Calu3 (cell line): ENCODE data around the gene PPIF. TPM values are rescaled to one million over a fixed set of nuclear protein-coding genes. Genes with fewer than 3 reads are reported as not detected.

Experiments
- BruUV-seq: library from RNA; stranded (reverse); fragments of 400-500 nt; replicated peaks from 2 replicates; lab custom pipeline; 2021; lab: Mats Ljungman, UMichigan
- CTCF ChIA-PET: fragments of 300-600 bp; sonication (Branson Sonifier 250); formaldehyde crosslinking; loops from one replicate; lab custom pipeline; 2022; ENCODE audit warnings: antibody characterized with exemption; lab: Charles Lee
- DNase-seq: peaks from one replicate; pipeline ENCODE4 v3.0.0; 2022
- H3K27ac Mint-ChIP-seq: one replicate; pipeline ENCODE4 v1.8.0; 2022; ENCODE audit warnings: mixed read lengths; ENCODE audit not compliant: unreplicated experiment
- H3K27me3 Mint-ChIP-seq: one replicate; pipeline ENCODE4 v1.8.0; 2022; ENCODE audit warnings: mixed read lengths; ENCODE audit not compliant: unreplicated experiment
- H3K36me3 Mint-ChIP-seq: one replicate; pipeline ENCODE4 v1.8.0; 2022; ENCODE audit warnings: mild to moderate bottlenecking, moderate library complexity, mixed read lengths; ENCODE audit not compliant: insufficient read depth, unreplicated experiment
- H3K4me1 Mint-ChIP-seq: one replicate; pipeline ENCODE4 v1.8.0; 2022; ENCODE audit warnings: mild to moderate bottlenecking, low read depth, mixed read lengths; ENCODE audit not compliant: unreplicated experiment
- H3K4me3 Mint-ChIP-seq: one replicate; pipeline ENCODE4 v1.8.0; 2022; ENCODE audit warnings: mild to moderate bottlenecking, low read depth, moderate library complexity, mixed read lengths; ENCODE audit not compliant: unreplicated experiment
- H3K9me3 Mint-ChIP-seq: one replicate; pipeline ENCODE4 v1.8.0; 2022; ENCODE audit warnings: low read depth, mixed read lengths; ENCODE audit not compliant: unreplicated experiment
- intact Hi-C: fragments of 100-400 bp; cut with micrococcal nuclease; formaldehyde crosslinking; loops from one replicate; pipeline ENCODE4 v1.10.0; 2022; ENCODE audit not compliant: unreplicated experiment
- total RNA-seq: library from RNA; stranded (reverse); gene quantifications from 2 replicates; pipeline ENCODE4 v1.2.3, GENCODE V29; 2022
- TF ChIP-seq, protein P1 (sequence below): fragments of 200-600 bp; IDR thresholded peaks from one replicate; pipeline ENCODE4 v1.8.0; 2022; ENCODE audit warnings: antibody characterized with exemption; ENCODE audit not compliant: unreplicated experiment

The PPIF gene
- total RNA-seq, 1 experiment from 2014 or later: 77.2 TPM

DNA sequence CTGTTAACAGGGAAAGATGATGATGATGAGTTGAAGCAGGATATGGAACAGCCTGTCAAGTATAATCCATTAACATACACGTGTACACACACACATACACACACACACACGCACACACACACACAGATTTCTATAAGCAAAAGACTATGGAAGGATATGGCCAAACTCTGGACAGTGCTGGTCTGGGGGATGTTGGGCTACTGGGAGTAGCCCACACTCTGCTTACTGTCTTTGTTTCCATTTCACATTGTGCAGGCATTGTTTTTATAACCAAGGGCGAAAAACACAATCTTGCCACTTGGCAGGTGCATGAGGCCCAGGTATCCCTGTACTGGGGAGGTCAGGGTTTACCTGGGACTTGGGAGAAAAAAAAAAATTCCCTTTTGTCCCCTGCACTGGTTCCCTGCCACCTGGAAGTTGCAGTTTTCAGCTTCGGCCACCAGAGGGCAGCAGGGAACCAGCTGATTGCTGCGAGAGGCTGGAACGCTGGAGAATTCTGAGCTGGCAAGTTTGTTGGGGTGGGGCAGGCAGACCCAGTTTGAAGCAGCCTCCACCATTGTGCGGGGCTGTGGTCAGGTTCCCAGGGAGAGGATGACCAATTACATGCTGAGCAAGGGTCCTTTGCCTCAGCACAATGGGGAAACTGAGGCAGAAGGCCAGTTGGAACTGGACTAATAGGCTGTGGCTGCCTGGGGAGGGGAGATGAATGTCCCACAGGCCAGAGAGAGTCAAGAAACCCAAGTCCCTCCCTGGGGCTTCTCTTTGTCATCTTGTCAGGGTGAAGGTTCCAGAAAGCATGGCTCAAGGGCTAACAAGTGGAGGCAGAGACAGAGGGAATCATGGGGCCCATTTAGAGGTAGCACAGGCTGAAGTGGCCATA lies 27.3 kb downstream of the PPIF start:
- H3K36me3 Mint-ChIP-seq: no peaks in the 10 kb centered on the region
- TF ChIP-seq, protein P1, sequence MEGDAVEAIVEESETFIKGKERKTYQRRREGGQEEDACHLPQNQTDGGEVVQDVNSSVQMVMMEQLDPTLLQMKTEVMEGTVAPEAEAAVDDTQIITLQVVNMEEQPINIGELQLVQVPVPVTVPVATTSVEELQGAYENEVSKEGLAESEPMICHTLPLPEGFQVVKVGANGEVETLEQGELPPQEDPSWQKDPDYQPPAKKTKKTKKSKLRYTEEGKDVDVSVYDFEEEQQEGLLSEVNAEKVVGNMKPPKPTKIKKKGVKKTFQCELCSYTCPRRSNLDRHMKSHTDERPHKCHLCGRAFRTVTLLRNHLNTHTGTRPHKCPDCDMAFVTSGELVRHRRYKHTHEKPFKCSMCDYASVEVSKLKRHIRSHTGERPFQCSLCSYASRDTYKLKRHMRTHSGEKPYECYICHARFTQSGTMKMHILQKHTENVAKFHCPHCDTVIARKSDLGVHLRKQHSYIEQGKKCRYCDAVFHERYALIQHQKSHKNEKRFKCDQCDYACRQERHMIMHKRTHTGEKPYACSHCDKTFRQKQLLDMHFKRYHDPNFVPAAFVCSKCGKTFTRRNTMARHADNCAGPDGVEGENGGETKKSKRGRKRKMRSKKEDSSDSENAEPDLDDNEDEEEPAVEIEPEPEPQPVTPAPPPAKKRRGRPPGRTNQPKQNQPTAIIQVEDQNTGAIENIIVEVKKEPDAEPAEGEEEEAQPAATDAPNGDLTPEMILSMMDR: peak; percentile 99
- no peaks in the 10 kb centered on the region for H3K9me3 Mint-ChIP-seq
- BruUV-seq: no TSS peak
- intact Hi-C loops: loop anchor here (1.0 to 2.0 kb wide), 3 partner anchors 93 to 128 kb away; no protein-coding TSS in a partner anchor
- CTCF ChIA-PET: interaction anchor here (0.6 to 2.6 kb wide), 24 partner anchors 8 to 1327 kb away, joined by 3 to 38 read pairs (median 3); partner anchors contain the start of gene ZCCHC24
- peak; percentile 91 for DNase-seq
- no peaks in the 10 kb centered on the region for H3K4me1 Mint-ChIP-seq
- H3K27me3 Mint-ChIP-seq: no peaks in the 10 kb centered on the region
- H3K27ac Mint-ChIP-seq: no peak overlapping the region
- H3K4me3 Mint-ChIP-seq: no peak overlapping the region

DNA sequence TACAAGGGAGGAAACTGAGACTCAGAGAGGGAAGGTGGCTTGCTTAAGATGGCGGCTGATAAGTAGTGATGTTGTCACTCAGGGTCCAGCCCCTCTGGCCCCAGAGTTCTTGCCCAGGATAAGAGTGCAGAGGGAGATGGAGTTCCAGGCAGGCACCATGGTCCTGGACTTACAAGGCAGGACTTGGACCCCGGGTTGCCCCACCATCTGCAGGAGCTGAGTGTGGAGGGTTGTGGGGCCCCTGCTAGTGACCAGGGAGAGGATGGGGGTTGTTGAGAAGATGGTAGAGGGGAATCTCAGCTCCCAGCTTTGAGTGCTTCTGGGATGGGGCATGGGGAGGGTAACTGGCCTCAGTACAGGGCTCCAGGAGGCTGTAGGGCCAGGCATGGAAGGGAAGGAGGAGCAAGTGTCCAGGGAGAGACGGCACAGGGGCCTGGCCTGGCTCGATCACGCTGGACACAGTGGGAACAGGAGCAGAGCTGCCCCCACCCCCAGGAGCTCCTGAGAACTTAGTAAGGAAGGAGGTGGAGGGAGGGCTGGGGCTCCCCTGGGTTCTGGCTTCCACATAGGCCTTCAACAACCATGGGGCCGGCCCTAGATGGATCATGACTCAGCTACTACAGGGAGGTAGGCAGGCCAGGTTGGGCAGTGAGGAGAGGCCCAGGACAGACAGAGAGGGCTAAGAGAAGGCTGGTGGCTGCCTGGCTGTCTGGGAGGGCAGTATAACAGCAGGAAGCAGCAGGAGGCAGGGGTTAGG lies 28.2 kb downstream of the PPIF start:
- TF ChIP-seq, protein P1: no peak
- no peaks in the 10 kb centered on the region for H3K9me3 Mint-ChIP-seq
- BruUV-seq: no TSS peak
- no peak overlapping the region for H3K27ac Mint-ChIP-seq
- CTCF ChIA-PET: interaction anchor here (0.7 to 2.6 kb wide), 5 partner anchors 12 to 123 kb away, joined by 3 to 38 read pairs (median 3); no protein-coding TSS in a partner anchor
- H3K4me1 Mint-ChIP-seq: no peaks in the 10 kb centered on the region
- H3K4me3 Mint-ChIP-seq: no peak overlapping the region
- H3K27me3 Mint-ChIP-seq: no peaks in the 10 kb centered on the region
- intact Hi-C loops: loop anchor here (1.0 to 2.0 kb wide), 2 partner anchors 92 to 127 kb away; no protein-coding TSS in a partner anchor
- DNase-seq: no peak
- H3K36me3 Mint-ChIP-seq: no peaks in the 10 kb centered on the region

DNA sequence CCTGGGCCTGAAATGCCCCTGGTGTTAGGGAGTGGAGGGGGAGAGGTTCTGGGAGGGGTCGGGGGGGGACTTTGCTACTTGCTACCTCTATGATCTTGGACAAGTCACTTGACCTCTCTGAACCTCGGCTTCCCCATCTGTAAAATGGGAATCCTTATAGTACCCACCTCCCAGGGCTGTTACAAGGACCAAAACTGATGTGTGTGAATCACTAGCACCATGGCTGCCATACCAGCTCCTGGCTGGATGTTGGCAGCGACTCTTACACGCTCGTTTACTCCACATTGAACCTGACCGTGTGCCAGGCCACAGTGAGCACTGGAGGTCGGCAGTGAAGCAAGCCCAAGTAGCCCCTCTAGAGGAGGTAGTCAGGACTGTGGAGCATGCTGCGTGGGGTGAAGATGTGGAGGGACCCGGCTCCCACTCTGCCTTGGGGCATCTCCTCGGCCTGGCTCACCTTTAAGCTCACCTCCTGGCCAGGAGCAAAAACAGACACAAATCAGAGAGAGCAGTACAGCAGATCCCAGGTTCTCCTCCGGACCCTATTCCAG lies 28.9 kb downstream of the PPIF start:
- no peaks in the 10 kb centered on the region for H3K4me1 Mint-ChIP-seq
- no peaks in the 10 kb centered on the region for H3K36me3 Mint-ChIP-seq
- H3K9me3 Mint-ChIP-seq: no peaks in the 10 kb centered on the region
- intact Hi-C loops: no loop called here
- no peaks in the 10 kb centered on the region for H3K27me3 Mint-ChIP-seq
- TF ChIP-seq, protein P1: no peak
- H3K27ac Mint-ChIP-seq: no peak overlapping the region
- CTCF ChIA-PET: interaction anchor here (0.9 to 2.6 kb wide), 2 partner anchors 91 to 112 kb away, joined by 4 to 38 read pairs; no protein-coding TSS in a partner anchor
- no TSS peak for BruUV-seq
- H3K4me3 Mint-ChIP-seq: no peak overlapping the region
- no peak for DNase-seq
